ENCODE results near the gene ATRIP. TPM values are rescaled to one million over a fixed set of nuclear protein-coding genes. Genes with fewer than 3 reads are reported as not detected.

ATRIP gene
- polyA plus RNA-seq, 1 donor from 2014 or later, result 11.1 TPM

GRCh38 chr3:48466386-48467109, 20.0 kb downstream of the ATRIP start:
- Histone ChIP-seq H3K79me2 (replicated peaks; ENCODE audit: insufficient read depth, low read length) (peaks cover 2% of the 10 kb centered on the region), H3K27me3 (ENCODE audit: insufficient read depth, low read depth, low read length) (no peaks in the 10 kb centered on the region), H3K9me2 (ENCODE audit: insufficient read depth, low read length) (no peaks in the 10 kb centered on the region), H4K20me1 (ENCODE audit: insufficient read depth) (no peaks in the 10 kb centered on the region), H3K9ac (ENCODE audit: low read length) (no peak overlapping the region), H3K9me3 (ENCODE audit: low read length) (no peaks in the 10 kb centered on the region), H3K4me2 (ENCODE audit: low read length) (no peak overlapping the region), H3F3A (ENCODE audit: insufficient read depth, low read length, poor library complexity, severe bottlenecking) (no peaks in the 10 kb centered on the region), H3K27ac (ENCODE audit: low read length) (peak overlapping the region; percentile 39), H2AFZ (ENCODE audit: low read depth, low read length) (no peak overlapping the region), H3K36me3 (ENCODE audit: insufficient read depth, low read length) (no peaks in the 10 kb centered on the region), H3K4me3 (ENCODE audit: low read length) (no peak overlapping the region)
- no peak for TF ChIP-seq RAD21 (conservative IDR thresholded peaks at IDR 0.05)
- TF ChIP-seq EP300 (conservative IDR thresholded peaks at IDR 0.05; ENCODE audit: poor library complexity, severe bottlenecking), result no peak
- TF ChIP-seq REST (IDR thresholded peaks at IDR 0.05; ENCODE audit: borderline replicate concordance), result no peak
- TF ChIP-seq EZH2 (IDR thresholded peaks at IDR 0.05; ENCODE audit: borderline replicate concordance, insufficient read depth, low read length, poor library complexity, severe bottlenecking), result no peak
- no peak for TF ChIP-seq MXI1 (conservative IDR thresholded peaks at IDR 0.05; ENCODE audit: poor library complexity, severe bottlenecking)
- no peak for TF ChIP-seq CTCF (IDR thresholded peaks at IDR 0.05; ENCODE audit: poor library complexity, severe bottlenecking)
- no peak for TF ChIP-seq TAF1 (IDR thresholded peaks at IDR 0.05; ENCODE audit: low read depth)
- no peak for TF ChIP-seq POLR2AphosphoS5 (IDR thresholded peaks at IDR 0.05)
- TF ChIP-seq SMC3 (conservative IDR thresholded peaks at IDR 0.05; ENCODE audit: poor library complexity), result no peak

GRCh38 chr3:48467110-48467454, 20.5 kb downstream of the ATRIP start:
- no peaks in the 10 kb centered on the region for H3F3A ChIP-seq (ENCODE audit: insufficient read depth, low read length, poor library complexity, severe bottlenecking)
- no peaks in the 10 kb centered on the region for H3K9me3 ChIP-seq (ENCODE audit: low read length)
- H3K4me3 ChIP-seq (ENCODE audit: low read length), result no peak overlapping the region
- TF ChIP-seq MXI1 (conservative IDR thresholded peaks at IDR 0.05; ENCODE audit: poor library complexity, severe bottlenecking), result no peak
- no peak for TF ChIP-seq REST (IDR thresholded peaks at IDR 0.05; ENCODE audit: borderline replicate concordance)
- no peak for TF ChIP-seq RAD21 (conservative IDR thresholded peaks at IDR 0.05)
- TF ChIP-seq POLR2AphosphoS5 (IDR thresholded peaks at IDR 0.05), result no peak
- TF ChIP-seq SMC3 (conservative IDR thresholded peaks at IDR 0.05; ENCODE audit: poor library complexity), result no peak
- no peak for TF ChIP-seq CTCF (IDR thresholded peaks at IDR 0.05; ENCODE audit: poor library complexity, severe bottlenecking)
- no peak overlapping the region for H3K27ac ChIP-seq (ENCODE audit: low read length)
- H2AFZ ChIP-seq (ENCODE audit: low read depth, low read length), result no peak overlapping the region
- no peaks in the 10 kb centered on the region for H4K20me1 ChIP-seq (ENCODE audit: insufficient read depth)
- H3K79me2 ChIP-seq (replicated peaks; ENCODE audit: insufficient read depth, low read length), result peaks cover 7% of the 10 kb centered on the region
- H3K36me3 ChIP-seq (ENCODE audit: insufficient read depth, low read length), result no peaks in the 10 kb centered on the region
- H3K4me2 ChIP-seq (ENCODE audit: low read length), result no peak overlapping the region
- no peak overlapping the region for H3K9ac ChIP-seq (ENCODE audit: low read length)
- H3K27me3 ChIP-seq (ENCODE audit: insufficient read depth, low read depth, low read length), result no peaks in the 10 kb centered on the region
- H3K9me2 ChIP-seq (ENCODE audit: insufficient read depth, low read length), result no peaks in the 10 kb centered on the region

All from neural cell (in vitro differentiated cells).